ENCODE data around the gene MRPL41.

DNA sequence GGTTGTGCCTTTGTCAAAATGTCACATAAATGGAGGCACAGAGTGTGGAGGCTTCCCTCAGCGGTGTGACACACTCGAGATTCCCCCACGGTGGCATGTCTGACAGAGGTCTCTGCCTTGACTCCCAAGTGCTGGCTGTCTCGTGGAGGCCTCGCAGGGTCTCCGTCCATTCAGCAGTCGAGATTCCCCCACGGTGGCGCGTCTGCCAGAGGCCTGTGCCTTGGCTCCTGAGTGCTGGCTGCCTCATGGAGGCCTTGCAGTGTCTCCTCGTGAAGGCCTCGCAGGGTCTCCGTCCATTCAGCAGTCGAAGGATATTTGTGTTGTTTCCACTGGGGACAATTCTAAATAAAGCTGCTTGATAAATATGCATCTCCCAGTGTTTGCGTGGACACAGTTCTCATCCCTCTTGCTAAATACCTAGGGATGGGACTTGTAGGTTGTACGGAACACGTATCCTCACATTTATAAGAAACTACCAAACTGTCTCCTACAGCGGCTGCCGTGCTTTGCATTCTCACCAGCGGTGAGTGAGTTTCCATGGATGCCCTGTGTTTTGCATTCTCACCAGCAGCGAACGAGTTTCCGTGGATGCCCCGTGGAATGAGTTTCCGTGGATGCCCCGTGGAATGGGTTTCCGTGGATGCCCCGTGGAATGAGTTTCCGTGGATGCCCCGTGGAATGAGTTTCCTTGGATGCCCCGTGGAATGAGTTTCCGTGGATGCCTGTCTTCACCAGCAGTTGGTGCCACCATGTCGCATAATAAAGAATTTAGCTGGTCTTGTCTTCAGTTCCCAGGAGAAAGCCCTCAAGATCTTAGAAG is 27.3 kb upstream of the MRPL41 start:
- TF ChIP-seq, protein P1, sequence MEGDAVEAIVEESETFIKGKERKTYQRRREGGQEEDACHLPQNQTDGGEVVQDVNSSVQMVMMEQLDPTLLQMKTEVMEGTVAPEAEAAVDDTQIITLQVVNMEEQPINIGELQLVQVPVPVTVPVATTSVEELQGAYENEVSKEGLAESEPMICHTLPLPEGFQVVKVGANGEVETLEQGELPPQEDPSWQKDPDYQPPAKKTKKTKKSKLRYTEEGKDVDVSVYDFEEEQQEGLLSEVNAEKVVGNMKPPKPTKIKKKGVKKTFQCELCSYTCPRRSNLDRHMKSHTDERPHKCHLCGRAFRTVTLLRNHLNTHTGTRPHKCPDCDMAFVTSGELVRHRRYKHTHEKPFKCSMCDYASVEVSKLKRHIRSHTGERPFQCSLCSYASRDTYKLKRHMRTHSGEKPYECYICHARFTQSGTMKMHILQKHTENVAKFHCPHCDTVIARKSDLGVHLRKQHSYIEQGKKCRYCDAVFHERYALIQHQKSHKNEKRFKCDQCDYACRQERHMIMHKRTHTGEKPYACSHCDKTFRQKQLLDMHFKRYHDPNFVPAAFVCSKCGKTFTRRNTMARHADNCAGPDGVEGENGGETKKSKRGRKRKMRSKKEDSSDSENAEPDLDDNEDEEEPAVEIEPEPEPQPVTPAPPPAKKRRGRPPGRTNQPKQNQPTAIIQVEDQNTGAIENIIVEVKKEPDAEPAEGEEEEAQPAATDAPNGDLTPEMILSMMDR (IDR thresholded peaks at IDR 0.05; ENCODE audit: low read depth, low read length), result no peak
- no peak for TF ChIP-seq EZH2phosphoT487 (IDR thresholded peaks at IDR 0.05; ENCODE audit: low read depth)
